Ishikawa (cell line): Measurements from ENCODE around the gene ACSM5.
A peak's percentile ranks its signal among the peaks of the same experiment; 100 is the strongest.

Source experiments
- CEBPB ChIP-seq: IDR thresholded peaks from 2 replicates; pipeline ENCODE4 v1.6.1; 2012
- REST ChIP-seq: IDR thresholded peaks from 2 replicates; pipeline ENCODE4 v1.6.1; 2012; ENCODE audit warnings: low read depth, mild to moderate bottlenecking
- TEAD4 ChIP-seq: IDR thresholded peaks from 2 replicates; pipeline ENCODE4 v1.6.1; 2012
- USF1 ChIP-seq: IDR thresholded peaks from 2 replicates; pipeline ENCODE4 v1.6.1; 2012

GRCh38 chr16:20385844-20386832, 23.2 kb upstream of the ACSM5 start:
- TF ChIP-seq REST = no peak
- no peak for TF ChIP-seq TEAD4
- TF ChIP-seq USF1 = peak; percentile 74
- TF ChIP-seq CEBPB = no peak
